Activated CD4-positive, alpha-beta T cell treated with anti-CD3 and anti-CD28 coated beads, Interleukin-2, amount 50 U/mL, for 48 hours (primary cell): ENCODE results near the gene C1orf21.
"Not testable (repeated sequence)": the region's sequence is repeated elsewhere in the genome, so short reads cannot be mapped to it uniquely, and the experiment has no call there.

ENCODE experiments used
- DNase-seq, 2 experiments: peaks; one replicate each; pipeline ENCODE4 v3.0.0-alpha.2; 2020

C1orf21 gene, protein sequence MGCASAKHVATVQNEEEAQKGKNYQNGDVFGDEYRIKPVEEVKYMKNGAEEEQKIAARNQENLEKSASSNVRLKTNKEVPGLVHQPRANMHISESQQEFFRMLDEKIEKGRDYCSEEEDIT

GRCh38 chr1:184386312-184387068 is at the start of gene C1orf21:
Gene C1orf21, plus strand, starts transcription at chr1:184387029. Its CDS starts 90,481 bp downstream, at chr1:184477510.
- DNase-seq = peak; percentile 76 to 82

DNA sequence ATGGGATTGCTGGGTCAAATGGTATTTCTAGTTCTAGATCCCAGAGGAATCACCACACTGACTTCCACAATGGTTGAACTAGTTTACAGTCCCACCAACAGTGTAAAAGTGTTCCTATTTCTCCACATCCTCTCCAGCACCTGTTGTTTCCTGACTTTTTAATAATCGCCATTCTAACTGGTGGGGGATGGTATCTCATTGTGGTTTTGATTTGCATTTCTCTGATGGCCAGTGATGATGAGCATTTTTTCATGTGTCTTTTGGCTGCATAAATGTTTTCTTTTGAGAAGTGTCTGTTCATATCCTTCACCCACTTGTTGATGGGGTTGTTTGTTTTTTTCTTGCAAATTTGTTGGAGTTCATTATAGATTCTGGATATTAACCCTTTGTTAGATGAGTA is 49.0 kb upstream of the C1orf21 start:
- not testable (repeated sequence) for DNase-seq

- no peak for DNase-seq
These were observed 45.8 kb upstream of the C1orf21 start for GRCh38 chr1:184340984-184341383.

DNA sequence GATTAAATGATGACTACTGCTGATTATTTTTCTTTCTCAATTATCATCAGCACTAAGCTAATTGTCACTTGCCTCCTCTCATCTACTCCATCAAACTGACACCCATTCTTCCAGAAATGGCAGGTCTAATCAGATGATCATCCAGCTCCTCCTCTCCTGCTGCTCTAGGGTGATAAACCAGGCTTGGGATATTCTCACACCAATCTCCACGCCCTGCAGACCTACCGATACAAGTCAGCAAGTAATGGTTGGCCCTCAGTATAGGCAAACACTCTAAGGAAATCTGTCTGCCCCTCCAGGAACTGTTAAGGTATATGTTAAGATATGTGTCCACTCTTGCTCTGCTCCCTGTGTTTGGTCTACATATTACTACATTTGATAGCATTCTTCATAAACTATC is 36.3 kb upstream of the C1orf21 start:
- no peak for DNase-seq

- no peak for DNase-seq
These were observed 35.3 kb upstream of the C1orf21 start for GRCh38 chr1:184351416-184351975.

GRCh38 chr1:184352776-184353175 is 34.1 kb upstream of the C1orf21 start:
- no peak for DNase-seq

- no peak for DNase-seq
These were observed 32.1 kb upstream of the C1orf21 start for GRCh38 chr1:184354719-184355118.

- DNase-seq = no peak
These were observed 29.9 kb upstream of the C1orf21 start for GRCh38 chr1:184356891-184357290.

DNA sequence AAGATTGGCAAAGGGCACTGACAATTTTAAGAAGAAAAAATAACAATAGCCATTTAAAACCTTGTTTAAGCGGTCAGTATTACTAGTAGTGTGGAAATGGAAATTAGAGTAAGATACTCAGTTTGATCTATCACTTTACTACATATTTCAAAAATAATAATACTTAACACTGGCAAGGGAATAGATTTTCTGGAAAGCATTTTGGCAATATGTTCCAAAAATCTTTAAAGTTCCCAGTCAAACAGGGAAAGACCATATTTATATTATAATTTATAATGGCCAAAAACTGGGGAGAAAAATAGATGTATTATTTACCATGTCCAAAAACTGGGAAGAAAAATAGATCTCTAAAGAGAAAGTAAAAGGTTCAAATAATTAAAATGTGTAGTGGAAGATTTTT is 28.6 kb upstream of the C1orf21 start:
- no peak for DNase-seq

GRCh38 chr1:184359909-184360308 is 26.9 kb upstream of the C1orf21 start:
- no peak for DNase-seq

GRCh38 chr1:184362876-184363275 is 24.0 kb upstream of the C1orf21 start:
- DNase-seq = no peak

GRCh38 chr1:184365699-184366098 is 21.1 kb upstream of the C1orf21 start:
- no peak for DNase-seq

- no peak for DNase-seq
These were observed 19.8 kb upstream of the C1orf21 start for GRCh38 chr1:184366997-184367396.

DNA sequence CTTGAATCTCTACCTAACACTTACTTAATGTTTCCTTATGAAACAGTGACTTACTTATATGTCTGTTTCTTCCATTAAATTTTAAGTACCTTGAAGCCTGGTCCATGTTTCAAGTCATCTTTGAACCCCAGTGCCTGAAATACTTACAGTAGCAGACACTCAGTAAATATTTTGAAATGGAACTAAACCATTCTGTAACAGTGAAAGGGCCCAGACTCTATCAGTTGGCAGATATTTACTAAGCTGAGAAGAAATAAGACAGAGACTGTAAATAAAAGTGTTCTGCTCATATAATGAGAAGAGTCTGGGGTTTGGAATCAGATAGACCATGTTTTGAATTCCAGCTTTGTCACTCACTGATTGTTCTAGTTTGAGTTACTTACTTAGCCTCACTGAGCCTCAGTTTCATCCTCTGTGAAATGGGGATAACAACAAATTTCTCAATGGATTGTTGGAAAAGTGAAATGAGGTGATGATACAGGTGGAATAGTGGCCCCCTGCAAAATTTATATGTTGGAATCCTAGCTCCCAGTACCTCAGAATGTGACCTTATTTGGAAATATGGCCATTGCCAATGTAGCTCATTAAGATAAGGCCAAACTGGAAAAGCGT is 19.3 kb upstream of the C1orf21 start:
- no peak for DNase-seq

GRCh38 chr1:184368354-184368753 is 18.5 kb upstream of the C1orf21 start:
- DNase-seq = no peak

DNA sequence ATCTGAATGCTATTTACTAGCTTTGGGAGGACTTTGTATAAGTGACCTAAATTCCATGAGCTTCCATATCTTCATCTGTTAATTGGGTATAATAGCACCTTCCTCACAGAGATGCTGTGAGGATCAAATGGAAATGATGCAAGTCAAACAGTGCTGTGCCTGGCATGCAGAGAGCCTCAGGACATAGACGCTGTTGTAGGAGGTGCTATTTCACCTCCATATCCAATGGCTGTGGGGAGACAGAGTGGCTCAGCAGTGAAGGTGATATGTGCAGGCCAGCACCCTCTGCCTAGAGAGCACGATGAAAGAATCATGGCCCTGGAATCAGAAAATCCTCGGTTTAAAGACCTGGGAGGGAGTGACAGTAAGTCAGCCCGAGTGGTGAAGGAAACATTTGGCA is 16.0 kb upstream of the C1orf21 start:
- DNase-seq = no peak

GRCh38 chr1:184373155-184373554 is 13.7 kb upstream of the C1orf21 start:
- DNase-seq = no peak

DNA sequence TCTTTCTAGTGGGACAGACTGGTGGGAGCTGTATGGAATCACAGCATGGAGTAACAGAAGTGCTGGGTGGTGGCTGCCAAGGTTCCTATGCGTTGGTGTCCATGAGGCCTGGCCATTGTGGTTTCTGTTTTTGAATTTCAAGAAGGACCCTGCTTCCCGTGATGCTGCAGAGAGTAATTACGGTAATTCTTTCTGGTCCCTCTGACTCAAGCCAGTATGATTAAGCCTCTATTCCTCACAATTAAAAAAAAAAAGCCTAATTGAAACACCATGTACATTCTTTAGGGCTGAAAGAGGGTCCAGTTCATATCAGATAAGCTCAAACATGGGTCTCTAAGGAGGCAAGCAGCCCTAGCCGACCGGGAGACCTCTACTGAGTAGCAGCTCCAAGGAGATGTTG is 10.5 kb upstream of the C1orf21 start:
- DNase-seq = no peak

GRCh38 chr1:184379111-184379752 is 7.6 kb upstream of the C1orf21 start:
- DNase-seq = no peak

DNA sequence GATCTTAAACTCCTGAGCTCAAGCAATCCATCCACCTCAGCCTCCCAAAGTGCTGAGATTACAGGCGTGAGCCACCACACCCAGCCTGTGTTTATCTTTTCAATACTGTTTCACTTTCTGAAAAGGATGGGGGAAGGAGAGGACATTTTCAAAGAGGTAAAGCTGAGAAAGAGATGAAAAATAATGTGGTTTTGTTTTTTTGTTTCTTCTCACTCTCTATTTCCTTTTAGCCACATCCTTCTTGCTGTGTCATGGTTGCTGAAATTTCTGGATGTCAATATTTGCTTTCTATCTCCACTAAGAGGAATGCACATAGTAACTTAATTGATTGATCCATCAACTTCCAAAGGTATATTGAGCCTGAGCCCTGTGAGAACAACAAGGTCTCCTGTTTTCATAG is 6.4 kb upstream of the C1orf21 start:
- DNase-seq = no peak

DNA sequence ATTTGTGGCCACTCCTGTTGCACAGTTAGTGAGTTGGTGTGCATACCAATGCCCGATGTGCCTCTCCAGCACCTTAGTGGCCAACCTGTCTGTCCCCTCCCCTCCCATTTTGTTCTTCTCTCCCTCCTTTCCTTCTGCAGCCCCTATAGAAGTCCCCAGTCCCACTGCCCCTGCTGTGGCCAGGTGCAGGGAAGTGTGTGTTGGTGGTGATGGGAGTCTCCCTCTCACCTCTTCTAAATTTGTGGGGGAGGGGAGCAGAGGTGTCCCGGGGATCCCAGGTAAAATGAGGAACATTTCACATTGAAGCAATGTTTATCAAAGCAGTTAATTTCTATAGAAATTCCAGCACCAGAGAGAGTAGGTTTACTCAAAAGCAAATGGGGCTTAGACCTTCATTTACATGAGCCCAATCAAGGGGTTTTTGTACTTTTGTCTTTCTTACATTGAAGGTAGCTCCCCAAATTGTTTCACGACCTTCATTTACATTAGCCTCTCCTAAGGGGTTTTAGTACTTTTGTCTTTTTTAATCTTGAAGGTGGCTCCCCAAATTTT is 3.0 kb upstream of the C1orf21 start:
- no peak for DNase-seq

DNA sequence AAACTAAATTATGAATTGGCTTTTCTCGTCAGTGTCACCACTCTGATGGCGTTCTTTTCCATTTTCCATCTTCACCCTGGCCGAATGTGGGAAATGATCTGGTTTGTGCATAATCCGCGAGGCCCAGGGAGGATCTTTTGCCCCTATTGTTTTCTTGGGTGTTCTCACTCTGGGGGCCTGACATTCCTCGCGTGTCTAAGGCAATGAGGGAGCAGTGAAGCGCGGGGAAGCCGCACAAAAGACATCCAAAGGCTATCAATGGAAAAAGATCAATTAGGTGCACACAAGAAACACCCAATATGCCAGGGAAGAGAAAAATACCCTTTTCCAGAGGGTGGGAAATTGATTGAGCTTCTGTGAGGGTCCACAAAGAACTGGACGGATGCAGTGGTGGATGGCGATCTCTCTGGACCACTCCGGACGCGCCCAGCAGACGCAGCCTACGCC is 941 bp upstream of the C1orf21 start:
- DNase-seq = no peak

GRCh38 chr1:184387069-184387475 is 243 bp downstream of the C1orf21 start:
- DNase-seq = no peak
